Measurements from ENCODE around the gene PPM1K. TPM values are rescaled to one million over a fixed set of nuclear protein-coding genes. Genes with fewer than 3 reads are reported as not detected.

PPM1K gene
- total and polyA plus RNA-seq, 9 of the 15 experiments (the other 6 are each of a cell fraction or from before 2014, with no cell fraction given) = 8.2 to 18.0 (median 10.5) TPM

DNA sequence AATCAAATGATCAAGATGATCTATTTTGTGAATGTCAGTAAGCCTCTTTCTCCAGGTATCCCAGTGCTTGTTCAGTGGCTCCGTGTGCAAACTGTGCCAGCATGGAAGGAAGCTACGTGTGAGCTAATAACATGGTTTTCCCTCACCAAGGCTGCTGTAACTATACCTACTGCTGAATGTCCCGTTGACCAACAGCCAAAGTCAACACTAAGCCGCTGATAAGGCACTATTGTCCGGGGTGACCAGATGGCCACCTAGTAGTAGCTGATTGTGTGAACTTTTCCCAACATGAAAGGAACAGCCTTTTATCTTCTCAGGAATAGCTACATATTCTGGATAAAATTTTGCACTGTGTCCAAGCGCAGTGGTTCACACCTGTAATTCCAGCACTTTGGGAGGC is 68.0 kb downstream of the PPM1K start:
- Histone ChIP-seq H3K9ac (ENCODE audit: insufficient read depth in 1 of 2, low read depth in 2 of 2, low read length in 2 of 2) (no peak overlapping the region), H2AFZ (ENCODE audit: low read depth, low read length) (no peak overlapping the region), H3K9me1 (ENCODE audit: control insufficient read depth, insufficient read depth, low read length) (no peaks in the 10 kb centered on the region), H3K4me1 (replicated peaks in 1 of 2; ENCODE audit: control insufficient read depth in 2 of 2, insufficient read depth in 2 of 2, low read length in 2 of 2) (no peaks in the 10 kb centered on the region; a peak in 1 of 5 replicates), H4K20me1 (replicated peaks; ENCODE audit: control insufficient read depth, insufficient read depth, low read length) (no peaks in the 10 kb centered on the region), H3K4me2 (ENCODE audit: insufficient read depth, low read length) (no peak overlapping the region), H3K9me3 (replicated peaks; ENCODE audit: control insufficient read depth, insufficient read depth, low read depth, low read length) (no peaks in the 10 kb centered on the region), H3K27me3 (ENCODE audit: control insufficient read depth in 2 of 2, insufficient read depth in 2 of 2, low read length in 2 of 2) (peaks cover 0 to 11% of the 10 kb centered on the region in 2 experiments; a peak in 1 of 5 replicates), H3K79me2 (ENCODE audit: control insufficient read depth, insufficient read depth, low read length) (no peaks in the 10 kb centered on the region), H3K27ac (ENCODE audit: extremely low read depth, low read depth, low read length) (no peak overlapping the region), H3K4me3 (no peak overlapping the region), H3K36me3 (ENCODE audit: control insufficient read depth, insufficient read depth, low read length) (no peaks in the 10 kb centered on the region)
- ATAC-seq = 0 out of 3 replicates have a peak, but pooled peaks have one; percentile 17
- 1% methylated on average over 6 of the region's 6 CpGs for WGBS (ENCODE audit: insufficient coverage, low coverage, missing lambda C conversion rate)
- CTCF ChIA-PET (ENCODE audit: low intra/inter-chr PET ratio) = interaction anchor here (0.7 kb wide), 1 partner anchor 299 kb away, joined by 4 read pairs; no protein-coding TSS in a partner anchor
- no TSS peak for BruUV-seq (replicated peaks)
- FAIRE-seq = no peak
- POLR2A ChIA-PET = interaction anchor here (0.7 to 1.2 kb wide), 2 partner anchors 302 to 307 kb away, joined by 3 read pairs; partner anchors contain the start of gene PYURF
- peak in 1 of 4 experiments; percentile 12 for DNase-seq (ENCODE audit: extremely low read depth in 1 of 4, low spot score in 3 of 4)
- in situ Hi-C loops (cut with MboI) (loop anchor here (5.0 to 10.0 kb wide), 2 partner anchors 301 to 532 kb away; no protein-coding TSS in a partner anchor), intact Hi-C loops (cut with micrococcal nuclease) (loop anchor here (10.0 kb wide), 1 partner anchor 722 kb away; no protein-coding TSS in a partner anchor)
- TF ChIP-seq C11orf30 (IDR thresholded peaks at IDR 0.05; ENCODE audit: low read depth) (no peak), NFIC (IDR thresholded peaks at IDR 0.05) (peak; percentile 52; the same call in 1 of the 2 replicates), SOX6 (IDR thresholded peaks at IDR 0.05) (peak; percentile 70), NFYB (IDR thresholded peaks at IDR 0.05; ENCODE audit: extremely low read depth, insufficient read length) (no peak), TCF3 (CRISPR knock-in tag; IDR thresholded peaks at IDR 0.05) (peak; percentile 54), FOXA3 (CRISPR knock-in tag; conservative IDR thresholded peaks at IDR 0.05 in 1 of 2, IDR thresholded peaks at IDR 0.05 in 1 of 2) (peak; percentile 24 to 94; a peak in 3 of 4 replicates), NCOR1 (IDR thresholded peaks at IDR 0.05) (no peak), NR4A1 (CRISPR knock-in tag; IDR thresholded peaks at IDR 0.05) (no peak), NR4A1 (tag; IDR thresholded peaks at IDR 0.05) (no peak)
- TF ChIP-seq, protein P1, sequence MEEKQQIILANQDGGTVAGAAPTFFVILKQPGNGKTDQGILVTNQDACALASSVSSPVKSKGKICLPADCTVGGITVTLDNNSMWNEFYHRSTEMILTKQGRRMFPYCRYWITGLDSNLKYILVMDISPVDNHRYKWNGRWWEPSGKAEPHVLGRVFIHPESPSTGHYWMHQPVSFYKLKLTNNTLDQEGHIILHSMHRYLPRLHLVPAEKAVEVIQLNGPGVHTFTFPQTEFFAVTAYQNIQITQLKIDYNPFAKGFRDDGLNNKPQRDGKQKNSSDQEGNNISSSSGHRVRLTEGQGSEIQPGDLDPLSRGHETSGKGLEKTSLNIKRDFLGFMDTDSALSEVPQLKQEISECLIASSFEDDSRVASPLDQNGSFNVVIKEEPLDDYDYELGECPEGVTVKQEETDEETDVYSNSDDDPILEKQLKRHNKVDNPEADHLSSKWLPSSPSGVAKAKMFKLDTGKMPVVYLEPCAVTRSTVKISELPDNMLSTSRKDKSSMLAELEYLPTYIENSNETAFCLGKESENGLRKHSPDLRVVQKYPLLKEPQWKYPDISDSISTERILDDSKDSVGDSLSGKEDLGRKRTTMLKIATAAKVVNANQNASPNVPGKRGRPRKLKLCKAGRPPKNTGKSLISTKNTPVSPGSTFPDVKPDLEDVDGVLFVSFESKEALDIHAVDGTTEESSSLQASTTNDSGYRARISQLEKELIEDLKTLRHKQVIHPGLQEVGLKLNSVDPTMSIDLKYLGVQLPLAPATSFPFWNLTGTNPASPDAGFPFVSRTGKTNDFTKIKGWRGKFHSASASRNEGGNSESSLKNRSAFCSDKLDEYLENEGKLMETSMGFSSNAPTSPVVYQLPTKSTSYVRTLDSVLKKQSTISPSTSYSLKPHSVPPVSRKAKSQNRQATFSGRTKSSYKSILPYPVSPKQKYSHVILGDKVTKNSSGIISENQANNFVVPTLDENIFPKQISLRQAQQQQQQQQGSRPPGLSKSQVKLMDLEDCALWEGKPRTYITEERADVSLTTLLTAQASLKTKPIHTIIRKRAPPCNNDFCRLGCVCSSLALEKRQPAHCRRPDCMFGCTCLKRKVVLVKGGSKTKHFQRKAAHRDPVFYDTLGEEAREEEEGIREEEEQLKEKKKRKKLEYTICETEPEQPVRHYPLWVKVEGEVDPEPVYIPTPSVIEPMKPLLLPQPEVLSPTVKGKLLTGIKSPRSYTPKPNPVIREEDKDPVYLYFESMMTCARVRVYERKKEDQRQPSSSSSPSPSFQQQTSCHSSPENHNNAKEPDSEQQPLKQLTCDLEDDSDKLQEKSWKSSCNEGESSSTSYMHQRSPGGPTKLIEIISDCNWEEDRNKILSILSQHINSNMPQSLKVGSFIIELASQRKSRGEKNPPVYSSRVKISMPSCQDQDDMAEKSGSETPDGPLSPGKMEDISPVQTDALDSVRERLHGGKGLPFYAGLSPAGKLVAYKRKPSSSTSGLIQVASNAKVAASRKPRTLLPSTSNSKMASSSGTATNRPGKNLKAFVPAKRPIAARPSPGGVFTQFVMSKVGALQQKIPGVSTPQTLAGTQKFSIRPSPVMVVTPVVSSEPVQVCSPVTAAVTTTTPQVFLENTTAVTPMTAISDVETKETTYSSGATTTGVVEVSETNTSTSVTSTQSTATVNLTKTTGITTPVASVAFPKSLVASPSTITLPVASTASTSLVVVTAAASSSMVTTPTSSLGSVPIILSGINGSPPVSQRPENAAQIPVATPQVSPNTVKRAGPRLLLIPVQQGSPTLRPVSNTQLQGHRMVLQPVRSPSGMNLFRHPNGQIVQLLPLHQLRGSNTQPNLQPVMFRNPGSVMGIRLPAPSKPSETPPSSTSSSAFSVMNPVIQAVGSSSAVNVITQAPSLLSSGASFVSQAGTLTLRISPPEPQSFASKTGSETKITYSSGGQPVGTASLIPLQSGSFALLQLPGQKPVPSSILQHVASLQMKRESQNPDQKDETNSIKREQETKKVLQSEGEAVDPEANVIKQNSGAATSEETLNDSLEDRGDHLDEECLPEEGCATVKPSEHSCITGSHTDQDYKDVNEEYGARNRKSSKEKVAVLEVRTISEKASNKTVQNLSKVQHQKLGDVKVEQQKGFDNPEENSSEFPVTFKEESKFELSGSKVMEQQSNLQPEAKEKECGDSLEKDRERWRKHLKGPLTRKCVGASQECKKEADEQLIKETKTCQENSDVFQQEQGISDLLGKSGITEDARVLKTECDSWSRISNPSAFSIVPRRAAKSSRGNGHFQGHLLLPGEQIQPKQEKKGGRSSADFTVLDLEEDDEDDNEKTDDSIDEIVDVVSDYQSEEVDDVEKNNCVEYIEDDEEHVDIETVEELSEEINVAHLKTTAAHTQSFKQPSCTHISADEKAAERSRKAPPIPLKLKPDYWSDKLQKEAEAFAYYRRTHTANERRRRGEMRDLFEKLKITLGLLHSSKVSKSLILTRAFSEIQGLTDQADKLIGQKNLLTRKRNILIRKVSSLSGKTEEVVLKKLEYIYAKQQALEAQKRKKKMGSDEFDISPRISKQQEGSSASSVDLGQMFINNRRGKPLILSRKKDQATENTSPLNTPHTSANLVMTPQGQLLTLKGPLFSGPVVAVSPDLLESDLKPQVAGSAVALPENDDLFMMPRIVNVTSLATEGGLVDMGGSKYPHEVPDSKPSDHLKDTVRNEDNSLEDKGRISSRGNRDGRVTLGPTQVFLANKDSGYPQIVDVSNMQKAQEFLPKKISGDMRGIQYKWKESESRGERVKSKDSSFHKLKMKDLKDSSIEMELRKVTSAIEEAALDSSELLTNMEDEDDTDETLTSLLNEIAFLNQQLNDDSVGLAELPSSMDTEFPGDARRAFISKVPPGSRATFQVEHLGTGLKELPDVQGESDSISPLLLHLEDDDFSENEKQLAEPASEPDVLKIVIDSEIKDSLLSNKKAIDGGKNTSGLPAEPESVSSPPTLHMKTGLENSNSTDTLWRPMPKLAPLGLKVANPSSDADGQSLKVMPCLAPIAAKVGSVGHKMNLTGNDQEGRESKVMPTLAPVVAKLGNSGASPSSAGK (IDR thresholded peaks at IDR 0.05) = no peak
